Brain microvascular endothelial cell (primary cell): Measurements from ENCODE around the gene CRK.
"Not testable (repeated sequence)": the region's sequence is repeated elsewhere in the genome, so short reads cannot be mapped to it uniquely, and the experiment has no call there.

ENCODE experiments used
- DNase-seq: peaks from one replicate; pipeline ENCODE4 v3.0.0-alpha.2; 2020
- H3K27ac ChIP-seq: fragments of 250-450 bp; sonication (Bioruptor Pico); 2 replicates; pipeline ENCODE4 v1.5.1; 2020; ENCODE audit warnings: mild to moderate bottlenecking, moderate library complexity
- H3K27me3 ChIP-seq: fragments of 250-450 bp; sonication (Bioruptor Pico); replicated peaks from 2 replicates; pipeline ENCODE4 v1.5.1; 2020; ENCODE audit warnings: mild to moderate bottlenecking
- H3K36me3 ChIP-seq: fragments of 250-450 bp; sonication (Bioruptor Pico); replicated peaks from 2 replicates; pipeline ENCODE4 v1.5.1; 2020; ENCODE audit warnings: mild to moderate bottlenecking
- H3K4me3 ChIP-seq: 2 replicates; pipeline ENCODE4 v1.5.1; 2011; ENCODE audit warnings: low read depth, mild to moderate bottlenecking, control low read depth, low read length, moderate library complexity
- CTCF ChIP-seq: IDR thresholded peaks from 2 replicates; pipeline ENCODE4 v1.5.1; 2011; ENCODE audit warnings: low read depth, mild to moderate bottlenecking, moderate library complexity, low read length, control low read depth, inconsistent platforms; ENCODE audit errors: missing control alignments
- in situ Hi-C: cut with HindIII; loops from 2 replicates; pipeline ENCODE4 v1.10.0; 2017; ENCODE audit warnings: low sequenced_read_pairs, low pct_ligation_motif_present

Gene CRK

GRCh38 chr17:1390432-1391367 is 65.3 kb downstream of the CRK start:
- Histone ChIP-seq H3K4me3 (no peak overlapping the region), H3K27ac (peak overlapping the region; percentile 30), H3K27me3 (no peaks in the 10 kb centered on the region), H3K36me3 (peaks cover 1% of the 10 kb centered on the region)
- no peak for DNase-seq
- TF ChIP-seq CTCF: no peak
- in situ Hi-C loops: no loop called here

- H3K27me3 ChIP-seq, H3K4me3 ChIP-seq, H3K27ac ChIP-seq, H3K36me3 ChIP-seq, in situ Hi-C loops, DNase-seq: not testable (repeated sequence)
Observed at GRCh38 chr17:1387490-1388227, 68.4 kb downstream of the CRK start.

GRCh38 chr17:1386675-1387190 is 69.3 kb downstream of the CRK start:
- in situ Hi-C loops, H3K27ac ChIP-seq, H3K27me3 ChIP-seq, H3K36me3 ChIP-seq, H3K4me3 ChIP-seq, DNase-seq: not testable (repeated sequence)

GRCh38 chr17:1386265-1386664 is 69.8 kb downstream of the CRK start:
- no peak overlapping the region for H3K27ac ChIP-seq
- in situ Hi-C loops: no loop called here
- H3K27me3 ChIP-seq: no peaks in the 10 kb centered on the region
- no peak for TF ChIP-seq CTCF
- H3K36me3 ChIP-seq: no peaks in the 10 kb centered on the region
- DNase-seq: no peak
- H3K4me3 ChIP-seq: no peak overlapping the region

- in situ Hi-C loops: no loop called here
- Histone ChIP-seq H3K4me3 (no peak overlapping the region), H3K27ac (no peak overlapping the region), H3K36me3 (no peaks in the 10 kb centered on the region), H3K27me3 (no peaks in the 10 kb centered on the region)
- no peak for TF ChIP-seq CTCF
- no peak for DNase-seq
Observed at GRCh38 chr17:1385861-1386260, 70.2 kb downstream of the CRK start.

GRCh38 chr17:1384905-1385435 is 71.1 kb downstream of the CRK start:
- TF ChIP-seq CTCF: no peak
- Histone ChIP-seq H3K27ac (no peak overlapping the region), H3K27me3 (no peaks in the 10 kb centered on the region), H3K4me3 (no peak overlapping the region), H3K36me3 (no peaks in the 10 kb centered on the region)
- DNase-seq: no peak
- in situ Hi-C loops: no loop called here
